HG03432 (cell line): ENCODE results near the gene SCNN1G.

Experiments
- ATAC-seq: cut with Tn5 transposase; IDR thresholded peaks from one replicate; pipeline ENCODE4 v1.9.1; 2021; ENCODE audit warnings: mild to moderate bottlenecking, moderate library complexity; ENCODE audit not compliant: unreplicated experiment

Gene SCNN1G

GRCh38 chr16:23152386-23153178, 30.0 kb upstream of the SCNN1G start:
- no peak for ATAC-seq

DNA sequence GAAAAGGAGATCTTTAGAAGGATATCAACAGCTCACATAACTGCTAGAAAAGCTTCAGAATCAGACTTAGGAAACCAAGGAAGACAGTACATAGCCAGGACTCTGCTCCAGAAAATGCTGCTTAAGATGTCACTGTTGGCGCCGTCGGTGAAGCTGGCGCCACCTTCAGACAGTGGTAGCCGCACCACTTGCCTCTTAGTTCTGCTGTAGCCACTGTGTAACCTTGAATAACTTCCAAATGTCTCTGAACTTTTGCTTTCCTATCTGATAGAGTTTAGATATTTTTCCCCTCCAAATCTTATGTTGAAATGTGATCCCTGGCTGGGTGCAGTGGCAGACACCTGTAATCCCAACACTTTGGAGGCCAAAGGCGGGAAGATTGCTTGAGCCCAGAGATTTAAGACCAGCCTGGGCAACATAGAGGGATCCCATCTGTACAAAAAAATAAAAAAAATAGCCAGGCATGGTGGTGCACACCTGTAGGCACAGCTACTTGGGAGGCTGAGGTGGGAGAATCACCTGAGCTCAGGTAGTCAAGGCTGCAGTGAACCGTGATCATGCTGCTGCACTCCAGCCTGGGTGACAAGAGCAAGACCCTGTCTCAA, 27.0 kb upstream of the SCNN1G start:
- no peak for ATAC-seq

DNA sequence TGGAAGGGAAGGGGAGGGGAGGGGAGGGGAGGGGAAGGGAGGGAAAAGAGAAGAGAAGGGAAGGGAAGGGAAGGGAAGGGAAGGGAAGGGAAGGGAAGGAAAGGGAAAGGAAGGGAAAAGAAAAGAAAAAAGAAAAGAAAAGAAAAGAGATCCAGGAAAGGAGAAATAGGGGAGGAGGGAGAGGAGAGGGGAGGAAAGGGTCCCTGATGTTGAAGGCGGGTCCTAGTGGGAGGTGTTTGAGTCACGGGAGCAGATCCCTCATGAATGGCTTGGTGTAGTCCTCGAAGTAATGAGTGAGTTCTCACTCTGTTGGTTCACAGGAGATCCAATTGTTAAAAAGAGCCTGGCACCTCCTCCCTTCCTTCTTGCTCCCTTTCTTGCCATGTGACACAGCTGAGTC, 26.4 kb upstream of the SCNN1G start:
- no peak for ATAC-seq

DNA sequence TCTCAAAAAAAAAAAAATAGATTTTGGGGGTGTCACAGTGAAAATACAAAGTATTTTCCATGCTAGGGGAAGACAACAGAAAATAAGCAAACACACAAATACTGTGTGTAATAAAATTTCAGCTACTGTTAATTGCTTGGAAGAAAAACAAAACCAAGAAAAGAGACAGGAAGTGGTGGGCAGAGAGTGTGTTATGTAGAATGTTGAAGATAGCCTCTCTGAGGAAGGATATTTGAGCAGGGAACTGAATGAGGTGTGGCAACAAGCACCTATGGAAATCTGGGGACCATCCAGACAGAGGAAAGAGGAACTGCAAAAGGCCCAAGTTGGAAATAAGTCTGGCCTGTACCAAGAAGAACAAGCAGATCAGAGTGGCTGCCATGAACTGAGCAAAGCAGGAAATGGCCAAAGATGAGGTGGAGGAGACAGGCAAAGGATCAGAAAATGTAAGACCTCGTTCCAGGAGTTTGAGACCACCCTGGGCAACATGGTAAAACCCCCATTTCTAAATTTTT, 25.5 kb upstream of the SCNN1G start:
- no peak for ATAC-seq

DNA sequence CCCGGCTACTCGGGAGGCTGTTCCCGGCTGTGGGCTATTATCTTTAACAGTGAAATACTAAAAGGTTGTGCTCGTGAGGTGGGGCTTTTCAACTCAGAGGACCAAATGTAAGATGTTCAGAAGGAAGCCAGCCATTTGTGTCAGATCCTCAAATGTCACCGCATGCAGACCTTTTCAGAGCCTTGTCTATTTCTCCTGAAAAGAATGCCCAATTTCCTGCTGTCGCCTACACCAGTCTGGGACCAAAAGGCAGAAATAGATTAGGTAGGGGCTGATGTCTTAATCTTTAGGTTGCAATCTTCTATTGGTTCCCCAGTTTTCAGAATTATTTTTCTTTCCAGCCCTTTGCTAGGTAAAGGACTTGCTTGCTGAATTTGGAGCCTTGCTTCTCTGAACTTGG, 24.4 kb upstream of the SCNN1G start:
- ATAC-seq, result no peak

GRCh38 chr16:23160082-23160481, 22.5 kb upstream of the SCNN1G start:
- ATAC-seq, result no peak

GRCh38 chr16:23160574-23160973, 22.0 kb upstream of the SCNN1G start:
- ATAC-seq, result no peak

DNA sequence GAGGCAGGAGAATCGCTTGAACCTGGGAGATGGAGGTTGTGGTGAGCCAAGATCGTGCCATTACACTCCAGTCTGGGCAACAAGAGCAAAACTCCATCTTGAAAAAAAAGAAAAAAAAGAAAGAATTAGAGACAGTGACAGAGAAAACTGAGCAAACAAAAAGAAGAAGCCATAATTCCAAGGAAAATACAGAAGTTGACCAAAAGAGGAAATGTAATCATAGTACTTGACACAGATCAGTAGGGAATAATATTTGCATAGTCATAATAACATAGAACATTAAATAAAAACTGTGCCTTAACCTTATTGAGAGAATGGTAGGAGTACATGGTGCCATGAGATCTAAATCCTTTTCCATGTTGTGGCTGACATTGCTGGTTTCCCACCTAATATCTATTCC, 18.6 kb upstream of the SCNN1G start:
- no peak for ATAC-seq

- no peak for ATAC-seq
Observed at GRCh38 chr16:23164736-23165135, 17.8 kb upstream of the SCNN1G start.

DNA sequence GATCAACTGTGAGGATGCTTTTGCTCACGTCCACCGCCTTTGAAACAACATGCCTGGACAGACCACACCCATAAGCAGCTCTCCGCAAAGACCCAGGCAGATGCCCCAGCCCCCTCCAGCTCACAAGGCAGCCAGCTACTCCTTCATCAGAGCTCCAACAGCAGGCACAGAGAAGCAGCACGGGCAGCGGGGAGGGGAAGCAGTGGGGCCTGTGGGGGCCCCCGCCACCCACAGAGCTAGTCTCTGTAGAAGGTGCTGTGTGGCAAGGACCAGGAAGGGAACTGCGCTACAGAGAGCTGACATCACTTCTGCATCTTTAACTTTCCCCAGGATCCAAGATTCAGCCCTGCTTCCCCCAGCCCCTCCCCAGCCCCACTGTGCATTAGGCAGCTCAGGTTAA, 10.0 kb upstream of the SCNN1G start:
- no peak for ATAC-seq

DNA sequence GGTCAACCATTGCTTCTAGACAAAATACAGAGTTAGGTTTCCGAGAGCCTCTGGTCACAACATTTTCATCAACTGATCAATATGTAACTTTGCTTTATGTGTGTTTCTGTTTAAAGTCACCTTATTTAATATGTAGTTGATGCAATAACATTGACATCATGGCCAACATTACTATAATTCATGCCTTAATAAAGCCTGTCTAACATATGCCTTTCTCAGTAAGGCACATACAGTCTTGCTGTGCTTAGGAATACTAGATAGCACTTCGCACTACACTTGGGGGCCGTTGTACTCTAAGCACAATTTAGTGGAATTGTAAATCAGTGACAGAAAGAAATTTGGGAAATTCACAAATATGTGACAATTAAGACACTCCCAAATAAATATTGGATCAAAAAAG, 9.6 kb upstream of the SCNN1G start:
- no peak for ATAC-seq

GRCh38 chr16:23174622-23175021, 7.9 kb upstream of the SCNN1G start:
- no peak for ATAC-seq

DNA sequence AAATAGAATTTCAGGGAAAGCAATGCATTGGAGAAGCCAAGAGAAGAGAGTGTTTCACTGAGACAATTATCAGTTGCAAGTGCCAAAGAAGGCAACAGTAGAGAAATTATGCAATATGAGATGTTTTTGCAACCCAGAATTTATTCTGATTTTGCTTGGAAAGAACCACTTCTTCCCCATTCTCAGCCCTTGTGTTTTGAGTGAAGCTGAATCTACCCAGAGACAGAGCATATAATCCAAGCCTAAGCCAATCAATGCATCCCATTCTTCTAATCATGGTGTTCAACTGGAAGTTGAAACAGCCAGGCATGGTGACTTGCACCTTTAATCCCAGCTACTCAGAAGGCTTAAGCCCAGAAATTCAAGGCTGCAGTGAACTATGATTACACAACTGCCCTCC, 6.9 kb upstream of the SCNN1G start:
- ATAC-seq, result no peak

DNA sequence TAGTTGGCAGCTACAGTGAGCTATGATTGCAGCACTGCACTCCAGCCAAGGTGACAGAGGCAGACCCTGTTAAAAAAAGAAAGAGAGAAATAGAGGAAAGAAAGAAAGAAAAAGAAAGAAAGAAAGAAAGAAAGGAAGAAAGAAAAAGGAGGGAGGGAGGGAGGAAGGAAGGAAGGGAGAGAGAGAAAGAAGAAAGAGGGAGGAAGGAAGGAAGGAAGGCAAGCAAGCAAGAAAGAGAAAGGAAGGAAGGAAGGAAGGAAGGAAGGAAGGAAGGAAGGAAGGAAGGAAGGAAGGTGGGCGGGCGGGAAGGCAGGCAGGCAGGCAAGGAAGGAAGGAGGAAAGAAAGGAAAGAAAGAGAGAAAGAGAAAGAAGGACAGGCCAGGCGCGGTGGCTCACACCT, 1.0 kb upstream of the SCNN1G start:
- no peak for ATAC-seq

GRCh38 chr16:23182206-23182678, 303 bp upstream of the SCNN1G start:
- peak; percentile 95 for ATAC-seq

DNA sequence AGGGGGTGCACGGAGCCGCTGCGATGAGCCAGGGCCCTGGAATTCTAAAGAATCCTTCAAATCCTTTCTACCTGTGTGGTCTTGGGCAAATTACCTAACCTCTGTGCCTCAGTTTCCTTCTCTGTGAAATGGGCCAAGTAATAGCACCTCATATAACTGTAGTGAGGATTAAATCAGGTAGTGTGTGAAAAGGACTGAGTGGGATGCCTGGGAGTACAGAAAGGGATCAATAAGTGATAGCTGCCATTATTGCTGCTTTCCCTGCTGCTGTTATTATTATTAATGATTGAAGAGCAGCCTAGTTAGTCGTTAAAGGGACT, 958 bp downstream of the SCNN1G start:
- no peak for ATAC-seq

DNA sequence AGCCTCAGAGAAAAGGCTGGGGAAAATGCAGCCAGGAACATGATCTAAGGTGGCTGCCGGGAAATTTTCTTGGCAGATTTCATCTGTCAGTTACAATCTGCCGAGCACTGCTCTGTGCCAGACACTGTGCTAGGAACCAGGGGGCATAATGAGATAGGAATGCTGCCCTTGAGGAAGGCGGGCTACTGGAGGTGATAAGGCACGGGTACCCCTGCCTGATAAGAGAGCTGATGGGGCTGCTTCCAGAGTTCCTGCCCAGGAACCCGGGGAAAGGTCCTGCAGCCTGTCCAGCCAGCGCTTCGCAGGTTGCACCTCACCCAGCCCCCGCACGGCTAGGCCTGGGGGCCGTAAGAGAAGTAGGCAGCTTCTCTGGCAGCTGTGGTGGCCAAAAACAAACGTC, 3.1 kb downstream of the SCNN1G start:
- ATAC-seq, result no peak

GRCh38 chr16:23186171-23186570, 3.6 kb downstream of the SCNN1G start:
- no peak for ATAC-seq

DNA sequence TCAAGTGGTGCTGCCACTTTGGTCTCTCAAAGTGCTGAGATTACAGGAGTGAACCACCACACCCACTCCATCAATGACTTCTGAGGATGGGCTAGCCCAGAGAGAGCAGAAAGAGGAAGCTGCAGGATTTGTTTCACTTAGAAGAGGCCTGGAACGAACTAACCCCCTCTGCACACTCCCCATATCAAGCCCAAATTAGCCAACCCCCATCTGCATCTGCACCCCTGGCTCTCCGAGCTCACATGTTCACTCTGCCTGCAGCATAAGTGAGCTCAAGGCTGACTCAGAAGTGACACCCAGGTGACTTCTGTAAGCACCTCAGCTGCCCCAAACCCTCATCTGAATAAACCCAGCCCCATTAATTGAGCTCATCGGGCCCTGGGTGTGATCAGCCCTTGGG, 4.8 kb downstream of the SCNN1G start:
- no peak for ATAC-seq

DNA sequence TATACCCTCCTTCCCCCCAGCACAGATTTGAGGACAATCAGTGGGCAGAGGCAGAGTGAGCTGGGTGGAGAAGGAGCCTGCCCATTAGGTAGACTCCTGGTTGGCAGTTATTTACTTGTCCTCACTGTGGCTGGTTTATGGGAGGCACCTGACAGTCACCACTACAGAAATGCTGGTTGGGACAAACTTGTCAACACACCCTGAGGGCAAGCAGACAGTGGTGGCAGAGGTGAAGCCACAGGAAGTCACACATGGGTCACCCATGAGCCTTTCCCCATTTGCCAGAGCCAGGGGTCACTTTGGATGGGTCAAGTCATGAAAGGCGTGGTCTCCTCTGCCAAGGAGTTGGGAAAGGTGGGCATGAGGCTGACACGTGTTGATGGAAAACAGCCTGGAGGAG, 6.4 kb downstream of the SCNN1G start:
- ATAC-seq, result no peak

- ATAC-seq, result no peak
Observed at GRCh38 chr16:23194497-23195221, 12.1 kb downstream of the SCNN1G start.
